Esophagus muscularis mucosa (tissue), 4 donors: ENCODE results near the gene STRADA. TPM values are rescaled to one million over a fixed set of nuclear protein-coding genes. Genes with fewer than 3 reads are reported as not detected.

Experiments
- DNase-seq: peaks from one replicate; pipeline ENCODE4 v3.0.0-alpha.2; 2017; ENCODE audit errors: extremely low spot score
- H3K27ac ChIP-seq, 4 donors: fragments of 200-600 bp; sonication (generic); replicated peaks in 1 of 4; 1 replicate in 3 of 4; 2 replicates in 1 of 4; pipeline ENCODE4 v1.5.1; 2016 to 2019; ENCODE audit warnings: mild to moderate bottlenecking in 1 of 4
- H3K27me3 ChIP-seq, 4 donors: fragments of 200-600 bp; sonication (generic); one replicate each; pipeline versions ENCODE4 v1.5.1 to v1.6.0; 2016 to 2019
- H3K36me3 ChIP-seq, 4 donors: fragments of 200-600 bp; sonication (generic); one replicate each; pipeline ENCODE4 v1.5.1; 2016 to 2019
- H3K4me1 ChIP-seq, 4 donors: fragments of 200-600 bp; sonication (generic); one replicate each; pipeline ENCODE4 v1.5.1; 2016 to 2019
- H3K4me3 ChIP-seq, 4 donors: fragments of 200-600 bp; sonication (generic); 1 replicate in 2 of 4; 2 replicates in 2 of 4; pipeline ENCODE4 v1.5.1; 2016 to 2019; ENCODE audit warnings: mild to moderate bottlenecking in 4 of 4, moderate library complexity in 1 of 4
- H3K9me3 ChIP-seq, 4 donors: fragments of 200-600 bp; sonication (generic); 1 replicate in 3 of 4; 2 replicates in 1 of 4; pipeline ENCODE4 v1.5.1; 2016 to 2019
- CTCF ChIP-seq, 3 experiments: fragments of 200-600 bp in 2 of 3; fragments of 450-650 bp in 1 of 3; sonication (generic) in 2 of 3; IDR thresholded peaks; one replicate each; pipeline ENCODE4 v1.5.1; 2017 to 2019; ENCODE audit warnings: antibody characterized with exemption in 3 of 3, mild to moderate bottlenecking in 2 of 3, moderate library complexity in 1 of 3
- EP300 ChIP-seq: sonication (generic); formaldehyde crosslinking; IDR thresholded peaks from one replicate; pipeline ENCODE4 v1.6.1; 2017; ENCODE audit warnings: antibody characterized with exemption
- POLR2A ChIP-seq: fragments of 450-650 bp; IDR thresholded peaks from one replicate; pipeline ENCODE4 v1.6.1; 2017; ENCODE audit warnings: antibody characterized with exemption, moderate library complexity, mild to moderate bottlenecking, low read depth
- POLR2AphosphoS5 ChIP-seq, 2 donors: sonication (generic); formaldehyde crosslinking; IDR thresholded peaks; one replicate each; pipeline ENCODE4 v1.6.1; 2017; ENCODE audit warnings: antibody characterized with exemption in 2 of 2
- WGBS: methylation state at CpG from one replicate; pipeline ENCODE4 v1.1.5; 2018; 5-methylcytosine and 5-hydroxymethylcytosine counted together
- intact Hi-C: fragments of 100-400 bp; cut with DNase I; formaldehyde crosslinking; loops from one replicate; pipeline ENCODE4 v1.15.1; 2023
- total RNA-seq, 4 donors: library from RNA; depleted of rRNA; stranded (reverse); fragments of >200 nt; gene quantifications; one replicate each; pipeline versions ENCODE4 v1.1.0 to v1.2.1, GENCODE V29; 2016

Gene STRADA
- total RNA-seq, 4 donors from 2014 or later: 18.2 to 20.5 (median 20.1) TPM

- Histone ChIP-seq H3K36me3 (peaks cover 0 to 51% (median 36%) of the 10 kb centered on the region in 4 donors), H3K9me3 (no peaks in the 10 kb centered on the region), H3K4me1 (peaks cover 32 to 59% (median 46%) of the 10 kb centered on the region in 4 donors), H3K4me3 (peak overlapping the region; percentile 20 to 27 (median 22)), H3K27ac (peak overlapping the region; percentile 55 to 74 (median 72)), H3K27me3 (no peaks in the 10 kb centered on the region)
- no peak for TF ChIP-seq CTCF (IDR thresholded peaks at IDR 0.05)
- TF ChIP-seq POLR2AphosphoS5 (IDR thresholded peaks at IDR 0.05): peak; percentile 57 to 73
- intact Hi-C loops: no loop called here
- DNase-seq: no peak
- WGBS: 39% methylated on average over 6 of the region's 6 CpGs
Observed at GRCh38 chr17:63675607-63676546, 65.7 kb downstream of the STRADA start.

- Histone ChIP-seq H3K4me3 (peak overlapping the region; percentile 20 to 27 (median 22)), H3K36me3 (peaks cover 0 to 57% (median 36%) of the 10 kb centered on the region in 4 donors), H3K9me3 (no peaks in the 10 kb centered on the region), H3K27me3 (no peaks in the 10 kb centered on the region), H3K27ac (peak overlapping the region; percentile 55 to 74 (median 72)), H3K4me1 (peaks cover 32 to 52% (median 44%) of the 10 kb centered on the region in 4 donors)
- WGBS: 31% methylated on average over 4 of the region's 4 CpGs
- no peak for DNase-seq
- TF ChIP-seq POLR2AphosphoS5 (IDR thresholded peaks at IDR 0.05): peak in 1 of 2 donors; percentile 15
- no peak for TF ChIP-seq EP300
- intact Hi-C loops: no loop called here
Observed at GRCh38 chr17:63675231-63675606, 66.4 kb downstream of the STRADA start.

- DNase-seq: no peak
- Histone ChIP-seq H3K27me3 (no peaks in the 10 kb centered on the region), H3K4me1 (peaks cover 32 to 44% (median 39%) of the 10 kb centered on the region in 4 donors), H3K27ac (no peak overlapping the region), H3K9me3 (no peaks in the 10 kb centered on the region), H3K36me3 (peaks cover 4 to 69% (median 49%) of the 10 kb centered on the region in 4 donors), H3K4me3 (no peak overlapping the region)
- intact Hi-C loops: no loop called here
- no peak for TF ChIP-seq CTCF (IDR thresholded peaks at IDR 0.05)
- TF ChIP-seq EP300: no peak
- TF ChIP-seq POLR2A: no peak
- no peak for TF ChIP-seq POLR2AphosphoS5 (IDR thresholded peaks at IDR 0.05)
- 90% methylated on average over 2 of the region's 2 CpGs for WGBS
Observed at GRCh38 chr17:63672856-63673255, 68.7 kb downstream of the STRADA start.

- peaks cover 12 to 25% (median 17%) of the 10 kb centered on the region in 4 donors for H3K4me1 ChIP-seq
- no peaks in the 10 kb centered on the region for H3K9me3 ChIP-seq
- H3K4me3 ChIP-seq: no peak overlapping the region
- 61% methylated on average over 5 of the region's 5 CpGs for WGBS
- H3K36me3 ChIP-seq: peaks cover 14 to 93% (median 71%) of the 10 kb centered on the region in 4 donors
- TF ChIP-seq POLR2A (no peak), CTCF (IDR thresholded peaks at IDR 0.05) (no peak), EP300 (no peak), POLR2AphosphoS5 (IDR thresholded peaks at IDR 0.05) (peak; percentile 33 to 40)
- peak overlapping the region in 2 of 4 donors; percentile 3 to 58 for H3K27ac ChIP-seq
- intact Hi-C loops: no loop called here
- DNase-seq: no peak
- no peaks in the 10 kb centered on the region for H3K27me3 ChIP-seq
Observed at GRCh38 chr17:63665527-63666214, 75.9 kb downstream of the STRADA start.

- intact Hi-C loops: no loop called here
- no peak overlapping the region for H3K27ac ChIP-seq
- TF ChIP-seq POLR2AphosphoS5 (IDR thresholded peaks at IDR 0.05): no peak
- TF ChIP-seq EP300: no peak
- no peak for TF ChIP-seq CTCF (IDR thresholded peaks at IDR 0.05)
- TF ChIP-seq POLR2A: no peak
- peaks cover 5 to 9% (median 7%) of the 10 kb centered on the region in 4 donors for H3K4me1 ChIP-seq
- H3K36me3 ChIP-seq: peaks cover 23 to 88% (median 59%) of the 10 kb centered on the region in 4 donors
- no peak overlapping the region for H3K4me3 ChIP-seq
- WGBS: 95% methylated on average over 3 of the region's 3 CpGs
- no peaks in the 10 kb centered on the region for H3K9me3 ChIP-seq
- no peaks in the 10 kb centered on the region for H3K27me3 ChIP-seq
- DNase-seq: no peak
Observed at GRCh38 chr17:63659850-63660249, 81.7 kb downstream of the STRADA start.
